IPS-18c (cell line): Measurements from ENCODE around the gene AHCYL2.
"Not testable (repeated sequence)": the region's sequence is repeated elsewhere in the genome, so short reads cannot be mapped to it uniquely, and the experiment has no call there.

Source experiments
- H3K4me3 ChIP-seq: 2 replicates; pipeline ENCODE4 v1.7.0; 2013; ENCODE audit warnings: low read depth, mild to moderate bottlenecking, low read length, moderate library complexity; ENCODE audit not compliant: insufficient read depth
- H3K9me3 ChIP-seq: one replicate; pipeline ENCODE4 v1.6.1; 2013; ENCODE audit warnings: mild to moderate bottlenecking, low read length, moderate library complexity; ENCODE audit not compliant: control insufficient read depth, insufficient read depth

AHCYL2 gene

DNA sequence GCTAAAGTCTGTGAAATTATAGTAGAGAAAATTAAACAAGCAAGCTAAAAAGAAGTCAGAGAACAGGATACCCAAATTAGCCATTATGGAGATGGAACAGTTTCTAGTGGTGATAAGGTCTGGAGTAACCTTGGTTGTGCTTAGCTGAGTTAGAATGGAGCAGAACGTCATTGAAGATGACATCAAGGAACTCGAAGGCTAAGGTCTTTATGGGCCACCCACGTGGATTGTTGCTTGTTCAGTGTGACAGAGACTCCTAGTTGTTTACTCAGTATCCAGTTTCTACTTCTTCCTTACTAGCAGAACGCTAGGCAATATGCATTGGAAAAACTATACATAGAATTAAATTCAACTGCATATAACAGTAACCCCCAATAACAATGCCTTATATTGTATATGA, 39.7 kb downstream of the AHCYL2 start:
- Histone ChIP-seq H3K4me3 (no peak overlapping the region), H3K9me3 (no peaks in the 10 kb centered on the region)

DNA sequence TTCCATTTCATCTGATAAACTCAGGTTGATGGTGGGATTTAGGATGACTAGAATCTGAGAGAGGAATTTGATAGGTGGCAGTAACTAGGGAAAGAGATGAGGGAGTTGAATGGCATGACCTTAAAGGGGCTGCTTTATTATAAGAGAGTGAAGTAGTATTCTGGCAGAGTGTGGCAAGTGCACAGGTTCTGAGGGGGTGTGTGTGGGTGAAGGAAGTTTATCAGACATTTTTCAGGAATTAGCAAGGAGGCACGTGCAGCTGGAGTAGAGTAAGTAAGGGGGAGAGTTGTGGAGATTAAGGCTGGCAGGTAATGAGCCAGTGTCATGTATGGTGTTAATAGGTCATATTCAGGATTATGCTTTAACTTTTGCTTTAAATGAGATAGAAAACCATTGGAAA, 40.5 kb downstream of the AHCYL2 start:
- Histone ChIP-seq H3K9me3 (no peaks in the 10 kb centered on the region), H3K4me3 (no peak overlapping the region)

DNA sequence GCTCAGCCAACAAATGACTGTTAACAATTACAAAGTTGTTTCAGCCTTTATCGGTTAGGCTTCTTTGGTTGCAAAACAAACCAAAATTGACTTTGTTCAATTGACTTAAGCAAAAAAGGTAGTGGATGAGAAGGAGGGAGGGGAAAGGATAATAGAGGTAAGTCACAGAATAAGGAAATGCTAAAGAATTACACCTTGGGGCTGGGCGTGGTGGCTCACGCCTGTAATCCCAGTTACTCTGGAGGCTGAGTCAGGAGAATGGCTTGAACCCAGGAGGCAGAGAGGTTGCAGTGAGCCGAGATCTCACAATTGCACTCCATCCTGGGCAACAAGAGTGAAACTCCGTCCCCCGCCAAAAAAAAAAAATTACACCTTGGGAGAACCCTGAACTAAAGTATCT, 41.4 kb downstream of the AHCYL2 start:
- Histone ChIP-seq H3K9me3 (no peaks in the 10 kb centered on the region), H3K4me3 (no peak overlapping the region)

DNA sequence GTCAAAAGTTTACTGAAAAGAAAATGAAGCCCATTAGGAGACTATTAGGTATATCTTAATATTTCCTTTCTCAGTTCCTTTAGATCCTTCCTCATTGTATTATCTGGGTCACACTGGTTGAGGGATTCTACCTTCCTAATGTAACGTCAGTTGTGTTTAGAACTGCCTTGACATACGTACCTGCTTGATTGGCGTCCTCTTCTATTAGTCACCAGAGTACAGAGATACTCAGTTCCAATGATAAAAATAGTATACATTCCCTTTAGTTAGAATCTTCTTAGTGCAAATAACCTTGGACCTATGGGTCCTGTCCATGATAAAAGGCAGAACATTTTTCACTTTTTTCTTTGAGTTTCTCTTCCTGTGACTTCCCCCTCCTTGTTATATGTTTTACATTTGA, 45.2 kb downstream of the AHCYL2 start:
- no peak overlapping the region for H3K4me3 ChIP-seq
- H3K9me3 ChIP-seq = no peaks in the 10 kb centered on the region

DNA sequence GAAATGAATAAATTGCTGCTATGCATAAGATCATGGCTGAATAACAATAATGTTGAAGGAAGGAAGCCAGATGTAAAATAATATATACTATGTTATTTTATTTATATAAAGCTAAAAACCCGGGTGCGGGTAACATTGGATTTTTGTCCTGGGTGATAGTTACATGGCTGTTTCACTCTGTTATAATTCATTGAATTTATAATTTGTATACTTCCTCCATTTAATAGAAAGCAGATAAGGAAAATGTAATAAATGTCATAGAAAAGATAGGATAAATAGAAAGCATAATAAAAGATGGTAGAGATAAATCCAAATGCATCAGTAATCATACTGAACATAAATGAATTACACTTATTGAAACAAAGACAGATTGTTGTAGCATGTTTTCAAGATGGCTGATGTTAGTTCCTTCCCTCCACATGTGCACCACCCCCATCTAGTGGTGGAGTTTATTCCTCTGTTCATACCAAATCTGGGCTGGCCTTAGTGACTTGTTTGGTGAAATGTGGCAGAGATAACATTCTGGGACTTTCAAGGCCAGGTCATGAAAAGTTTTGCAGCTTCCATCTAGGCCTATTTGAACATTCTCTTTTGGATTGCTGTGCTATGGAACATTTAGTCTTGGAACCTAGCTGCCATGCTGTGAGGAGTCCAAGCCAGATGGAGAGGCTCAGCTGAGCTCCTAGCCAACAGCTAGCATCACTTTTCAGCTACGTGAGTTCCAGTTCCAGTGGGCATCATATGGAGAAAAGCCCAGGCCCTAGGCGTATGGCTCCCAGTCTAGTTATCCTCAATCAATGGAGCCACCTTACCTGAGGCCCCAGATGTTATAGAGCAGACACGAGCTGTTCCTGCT, 46.9 kb downstream of the AHCYL2 start:
- H3K9me3 ChIP-seq = no peaks in the 10 kb centered on the region
- no peak overlapping the region for H3K4me3 ChIP-seq

DNA sequence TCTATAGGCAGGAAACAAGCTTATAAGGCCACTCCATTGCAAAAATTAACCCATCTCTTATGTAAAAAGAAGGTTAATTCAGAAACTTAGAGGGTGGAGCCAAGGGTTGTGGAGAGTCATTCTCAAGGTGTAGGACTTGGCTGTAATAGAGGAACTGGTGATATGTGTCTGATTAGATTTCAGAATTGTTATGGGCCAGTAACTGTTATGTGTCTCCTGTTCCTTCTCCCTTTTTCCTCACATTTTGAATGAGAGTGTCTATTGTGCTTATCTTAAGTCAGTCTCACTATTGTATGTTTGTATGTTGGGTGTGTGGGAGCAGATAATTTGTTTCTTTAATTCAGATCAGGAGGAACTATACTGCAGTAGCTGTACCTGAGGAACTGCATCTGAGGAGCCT, 49.1 kb downstream of the AHCYL2 start:
- H3K4me3 ChIP-seq = no peak overlapping the region
- no peaks in the 10 kb centered on the region for H3K9me3 ChIP-seq

DNA sequence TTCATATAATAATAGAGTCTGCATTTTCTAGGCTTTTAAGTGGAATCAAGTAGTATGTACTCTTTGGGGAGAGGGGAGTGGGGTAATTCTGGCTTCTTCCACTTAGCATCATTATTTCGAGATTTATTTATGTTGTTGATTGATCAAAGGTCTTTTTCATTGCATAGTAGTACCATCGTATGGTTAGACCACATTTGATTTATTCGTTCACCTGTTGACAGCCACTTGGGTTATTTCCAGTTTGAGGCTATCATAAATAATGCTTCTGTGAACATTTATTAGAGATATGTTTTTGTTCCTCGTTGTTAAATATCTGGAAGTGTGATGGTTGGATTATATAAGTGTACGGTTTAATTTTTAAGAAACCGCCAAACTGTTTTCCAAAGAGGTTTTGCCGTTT, 52.8 kb downstream of the AHCYL2 start:
- H3K4me3 ChIP-seq = no peak overlapping the region
- no peaks in the 10 kb centered on the region for H3K9me3 ChIP-seq

DNA sequence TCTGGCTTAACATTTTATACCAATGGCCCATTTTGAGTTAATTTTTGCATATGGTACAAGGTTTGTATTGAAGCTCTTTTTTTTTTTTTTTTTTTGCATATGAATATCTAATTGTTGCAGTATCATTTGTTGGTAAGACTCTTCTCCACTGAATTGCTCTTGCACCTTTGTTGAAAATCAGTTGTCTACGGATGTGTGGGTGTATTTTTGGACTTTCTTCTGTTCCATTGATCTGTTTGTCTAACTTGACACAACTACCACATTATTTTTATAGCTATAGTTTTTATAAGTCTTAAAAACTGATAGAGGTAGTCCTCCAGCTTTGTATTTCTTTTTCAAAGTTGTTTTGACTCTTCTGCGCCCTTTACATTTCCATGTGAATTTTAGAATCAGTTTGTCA, 53.9 kb downstream of the AHCYL2 start:
- Histone ChIP-seq H3K9me3 (no peaks in the 10 kb centered on the region), H3K4me3 (no peak overlapping the region)

DNA sequence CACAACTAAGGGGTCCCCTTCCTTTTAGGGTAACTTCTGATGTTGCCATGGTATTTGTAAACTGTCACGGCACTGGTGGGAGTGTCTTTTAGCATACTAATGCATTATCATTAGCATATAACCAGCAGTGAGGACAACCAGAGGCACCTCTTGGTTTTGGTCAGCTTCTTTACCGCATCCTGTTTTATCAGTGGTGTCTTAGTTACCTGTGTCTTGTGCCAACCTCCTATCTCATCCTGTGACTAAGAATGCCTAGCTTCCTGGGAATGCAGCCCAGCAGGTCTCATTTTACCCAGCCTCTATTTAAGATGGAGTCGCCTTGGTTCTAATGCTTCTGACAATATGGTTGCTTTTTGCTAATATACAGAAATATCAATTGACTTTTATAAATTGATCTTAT, 54.9 kb downstream of the AHCYL2 start:
- H3K4me3 ChIP-seq = no peak overlapping the region
- H3K9me3 ChIP-seq = no peaks in the 10 kb centered on the region

DNA sequence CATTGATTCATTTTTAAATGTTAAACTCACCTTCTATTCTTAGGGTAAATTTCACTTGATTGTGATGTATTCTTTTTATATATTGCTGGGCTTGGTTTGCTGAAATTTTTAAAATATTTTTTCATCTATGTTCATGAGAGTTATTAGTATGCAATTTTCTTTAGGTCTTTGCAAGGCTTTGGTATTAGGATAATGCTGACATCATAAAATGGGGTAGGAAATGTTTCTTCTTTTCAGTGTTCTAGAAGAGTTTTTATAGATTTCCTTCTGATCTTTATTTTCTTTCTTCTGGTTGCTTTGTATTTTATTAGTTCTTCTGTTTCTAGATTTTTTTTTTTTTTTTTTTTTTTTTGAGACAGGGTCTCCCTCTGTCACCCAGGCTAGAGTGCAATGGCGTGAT, 56.3 kb downstream of the AHCYL2 start:
- no peak overlapping the region for H3K4me3 ChIP-seq
- no peaks in the 10 kb centered on the region for H3K9me3 ChIP-seq

DNA sequence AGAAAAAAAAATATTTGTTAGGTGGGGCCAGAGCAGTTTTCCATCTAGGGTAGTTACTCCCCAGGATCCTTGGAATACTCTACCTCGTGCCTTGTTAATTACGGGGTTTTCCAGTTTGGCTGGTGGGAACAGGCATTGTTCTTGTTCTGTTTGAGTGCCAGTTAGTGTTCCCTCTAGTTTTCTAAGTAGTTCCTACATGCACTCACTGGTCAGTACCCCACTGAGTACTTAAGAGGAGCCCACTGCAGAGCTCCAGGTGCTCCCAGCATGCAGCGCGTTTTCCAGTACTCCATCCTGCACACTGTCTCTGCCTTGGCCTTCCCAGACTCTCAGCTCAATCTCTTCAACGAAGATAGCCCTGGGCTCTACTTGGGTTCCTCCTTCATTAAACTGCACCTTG, 58.0 kb downstream of the AHCYL2 start:
- Histone ChIP-seq H3K4me3 (no peak overlapping the region), H3K9me3 (no peaks in the 10 kb centered on the region)

DNA sequence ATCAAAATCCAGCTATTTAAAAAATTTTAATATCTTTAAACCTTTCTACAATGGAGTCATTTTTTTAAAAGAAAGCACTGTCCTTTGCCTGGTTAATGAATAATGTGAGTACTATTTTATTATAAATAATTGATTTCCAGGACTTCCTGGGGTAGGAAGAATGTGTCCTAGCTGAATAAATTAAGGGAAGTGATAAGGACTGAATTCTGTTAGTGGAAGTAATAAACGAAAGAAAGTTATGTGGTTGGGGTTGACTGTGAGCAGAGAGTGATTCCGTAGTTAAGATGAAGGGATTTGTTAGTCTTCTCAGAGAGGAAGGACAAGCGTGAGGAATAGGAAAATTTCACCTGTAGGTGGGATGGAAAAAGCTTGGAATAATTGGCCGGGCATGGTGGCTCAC, 59.1 kb downstream of the AHCYL2 start:
- H3K9me3 ChIP-seq = no peaks in the 10 kb centered on the region
- no peak overlapping the region for H3K4me3 ChIP-seq

DNA sequence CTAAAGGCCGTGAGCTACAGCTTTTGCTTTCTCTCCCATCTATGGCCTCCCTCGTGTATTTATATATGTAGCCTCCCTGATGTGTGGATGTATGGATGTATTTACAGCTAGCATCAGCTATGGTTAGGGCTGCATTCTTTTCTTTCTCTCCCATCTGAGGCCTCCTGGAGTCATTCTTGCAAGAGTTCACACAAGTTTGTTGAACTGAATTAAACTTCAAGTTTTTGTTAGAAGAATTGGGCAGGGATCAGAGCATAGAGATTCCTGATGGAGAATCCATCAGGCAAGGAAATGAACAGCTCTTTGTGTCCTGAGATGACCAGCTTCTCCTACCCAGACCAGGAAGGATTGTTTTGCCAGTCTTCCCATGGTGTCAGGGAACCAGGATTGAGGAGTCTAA, 60.3 kb downstream of the AHCYL2 start:
- H3K4me3 ChIP-seq = no peak overlapping the region

DNA sequence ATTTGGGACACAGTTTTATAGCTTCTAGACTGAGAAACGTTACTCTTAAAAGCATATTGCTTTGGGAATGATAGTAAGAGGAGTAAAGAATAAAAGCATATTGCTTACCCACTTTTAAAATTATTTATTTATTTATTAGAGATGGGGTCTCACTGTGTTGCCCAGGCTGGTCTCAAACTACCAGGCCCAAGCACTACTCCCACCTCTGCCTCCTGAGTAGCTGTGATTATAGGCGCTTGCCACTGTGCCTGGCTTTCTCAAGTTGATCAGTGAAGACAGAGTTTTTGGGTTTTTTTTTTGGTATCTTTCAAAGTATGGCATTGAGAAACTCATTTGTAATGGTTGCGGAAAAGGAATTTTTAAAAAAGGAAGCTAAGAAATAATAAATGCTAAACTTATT, 68.0 kb downstream of the AHCYL2 start:
- H3K4me3 ChIP-seq = no peak overlapping the region
- H3K9me3 ChIP-seq = no peaks in the 10 kb centered on the region

More for the DNA sequence above, 60.3 kb downstream of the AHCYL2 start:
- H3K9me3 ChIP-seq = no peaks in the 10 kb centered on the region

DNA sequence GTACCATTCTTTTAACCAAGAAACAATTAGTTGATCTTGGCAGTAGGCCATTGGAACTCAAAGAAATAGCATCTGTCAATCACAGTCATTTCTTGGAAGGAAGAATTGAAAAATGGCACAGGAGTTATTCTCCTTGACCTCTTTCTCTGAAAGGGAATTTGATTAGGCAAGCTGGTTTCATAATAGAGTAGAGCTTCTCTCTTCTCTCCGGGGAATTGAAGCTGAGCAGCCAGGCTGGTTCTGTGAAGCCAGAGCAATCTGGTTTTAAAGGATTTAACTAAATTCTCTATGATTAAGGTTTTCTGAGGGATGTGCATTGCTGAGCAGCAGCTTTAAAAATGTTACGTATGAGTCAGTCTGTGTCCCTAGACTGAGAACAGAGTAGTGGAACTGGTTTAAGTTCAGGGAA, 70.2 kb downstream of the AHCYL2 start:
- no peak overlapping the region for H3K4me3 ChIP-seq
- no peaks in the 10 kb centered on the region for H3K9me3 ChIP-seq

DNA sequence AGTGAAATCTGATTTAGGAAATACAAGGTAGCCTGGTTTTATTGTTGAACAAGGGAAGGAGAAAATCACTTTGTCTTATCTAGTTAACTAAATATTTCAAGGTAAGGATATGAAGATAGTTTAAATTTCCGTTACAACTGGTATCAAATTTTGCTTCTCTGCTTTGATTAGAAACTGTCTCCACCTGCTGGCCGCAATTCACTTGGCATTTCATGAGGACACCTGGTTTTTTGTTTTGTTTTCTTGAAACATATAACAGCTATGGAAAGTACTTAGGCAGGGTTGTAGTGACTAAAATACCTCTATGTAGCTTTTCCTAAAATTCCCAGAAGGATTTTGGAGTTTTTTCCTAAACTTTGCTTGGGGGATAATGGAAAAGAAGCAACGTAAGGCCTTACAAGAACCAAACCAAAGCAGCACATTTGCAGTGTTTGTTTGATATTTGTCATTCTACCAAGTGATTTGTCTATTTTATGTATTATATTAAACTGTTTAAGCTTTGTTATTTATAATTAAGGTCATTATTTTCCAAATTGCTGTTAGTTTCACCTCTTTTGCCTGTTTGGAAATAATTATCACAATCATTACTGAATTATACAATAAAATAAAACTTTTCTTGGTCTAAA, 73.6 kb downstream of the AHCYL2 start:
- Histone ChIP-seq H3K4me3 (no peak overlapping the region), H3K9me3 (no peaks in the 10 kb centered on the region)

DNA sequence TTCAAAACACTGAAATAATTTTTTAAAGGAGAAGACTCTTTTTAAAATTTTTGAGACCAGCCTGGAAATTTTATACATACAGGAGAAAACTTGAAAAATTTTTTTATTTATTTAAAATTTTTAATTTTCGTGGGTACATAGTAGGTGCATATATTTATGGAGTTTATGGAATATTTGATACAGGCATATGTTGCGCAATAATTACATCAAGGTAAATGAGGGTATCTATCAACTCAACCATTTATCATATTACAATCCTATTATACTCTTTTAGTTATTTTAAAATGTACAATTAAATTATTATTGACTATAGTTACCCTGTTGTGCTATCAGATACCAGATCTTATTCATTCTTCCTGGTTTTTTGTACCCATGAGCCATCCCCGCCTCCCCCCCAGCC, 75.1 kb downstream of the AHCYL2 start:
- Histone ChIP-seq H3K4me3 (no peak overlapping the region), H3K9me3 (no peaks in the 10 kb centered on the region)

DNA sequence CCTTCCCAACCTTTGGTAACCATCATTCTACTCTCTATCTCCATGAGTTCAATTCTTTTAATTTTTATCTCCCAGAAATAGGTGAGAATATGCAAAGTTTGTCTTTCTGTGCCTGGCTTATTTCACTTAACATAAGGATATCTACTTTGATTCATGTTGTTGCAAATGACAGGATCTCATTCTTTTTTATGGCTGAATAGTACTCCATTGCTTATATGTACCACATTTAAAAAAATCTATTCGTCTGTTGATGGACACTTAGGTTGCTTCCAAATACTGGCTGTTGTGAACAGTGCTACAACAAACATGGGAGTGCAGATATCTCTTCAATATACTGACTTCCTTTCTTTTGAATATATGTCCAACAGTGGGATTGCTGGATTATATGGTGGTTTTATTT, 75.5 kb downstream of the AHCYL2 start:
- H3K4me3 ChIP-seq, H3K9me3 ChIP-seq: not testable (repeated sequence)

DNA sequence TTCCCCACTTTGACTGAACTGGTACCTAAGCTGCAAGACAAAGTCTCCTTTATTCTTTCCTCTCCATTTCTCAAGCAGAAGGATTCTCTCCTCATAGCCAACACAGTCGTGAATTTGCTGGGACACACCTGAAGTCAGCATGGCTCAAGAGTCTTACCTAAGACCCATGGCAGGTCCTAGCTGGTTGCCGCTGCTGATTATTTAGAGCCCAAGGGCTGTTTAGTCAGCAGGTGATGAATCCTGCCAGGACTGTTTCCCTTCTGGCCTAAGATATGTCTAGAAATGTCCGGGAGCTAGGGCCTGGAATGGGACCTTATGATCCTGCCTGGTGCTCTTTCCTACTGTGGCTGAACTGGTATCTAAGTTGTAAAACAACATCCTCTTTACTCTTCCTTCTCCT, 82.8 kb downstream of the AHCYL2 start:
- H3K4me3 ChIP-seq = no peak overlapping the region
- no peaks in the 10 kb centered on the region for H3K9me3 ChIP-seq
